ENCODE measurements around the gene PRODH2. TPM values are rescaled to one million over a fixed set of nuclear protein-coding genes. Genes with fewer than 3 reads are reported as not detected.
"Not testable (repeated sequence)": the region's sequence is repeated elsewhere in the genome, so short reads cannot be mapped to it uniquely, and the experiment has no call there.

Gene PRODH2
- total RNA-seq, 1 donor from 2014 or later: 11.5 TPM

DNA sequence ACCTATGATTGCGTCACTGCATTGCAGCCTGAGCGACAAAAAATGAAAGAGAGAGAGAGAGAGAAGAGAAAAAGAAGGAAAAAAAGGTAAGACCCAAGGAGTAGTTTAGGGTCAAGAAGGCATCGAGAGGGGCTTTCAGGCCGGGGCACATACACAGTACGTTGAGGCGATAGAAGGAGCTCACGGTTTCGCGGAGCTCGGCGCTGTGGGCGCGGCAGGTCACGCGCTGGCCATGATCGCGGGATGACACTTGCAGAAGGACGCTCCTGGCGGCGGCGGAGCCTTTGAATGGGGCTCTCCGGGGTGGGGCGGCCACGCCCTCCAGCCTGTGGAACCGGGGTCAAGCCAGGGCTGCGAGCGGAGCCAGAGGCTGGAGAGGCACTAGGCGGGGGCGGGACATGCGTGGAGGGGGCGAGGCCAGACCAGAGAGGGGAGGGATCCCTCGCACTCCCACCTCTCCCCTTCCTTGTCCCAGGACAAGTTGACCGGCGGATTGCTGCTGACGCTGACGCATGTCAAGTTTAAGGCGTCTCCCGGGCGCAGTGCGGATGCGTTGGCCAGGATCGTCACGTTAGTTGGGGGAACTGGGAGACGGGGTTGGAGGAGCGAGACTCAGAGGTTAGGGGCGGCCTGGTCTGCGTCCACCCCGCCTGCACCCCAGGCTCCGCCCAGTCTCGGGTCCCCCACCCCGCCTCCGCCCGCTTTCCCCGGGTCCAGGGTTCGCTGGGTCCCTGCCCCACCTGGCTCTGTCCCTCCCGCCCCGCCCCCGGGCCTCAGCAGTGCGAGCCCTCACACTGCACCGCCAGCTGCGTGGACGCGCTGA lies 32.8 kb upstream of the PRODH2 start:
- H3K36me3 Mint-ChIP-seq: no peaks in the 10 kb centered on the region
- H3K4me3 Mint-ChIP-seq: peak overlapping the region; percentile 82
- H3K27ac Mint-ChIP-seq: peak overlapping the region; percentile 65
- H3K4me1 Mint-ChIP-seq (ENCODE audit: unreplicated experiment): peaks cover 16% of the 10 kb centered on the region
- DNase-seq (ENCODE audit: extremely low spot score, unreplicated experiment): no peak
- H3K27me3 Mint-ChIP-seq: peaks cover 81% of the 10 kb centered on the region
- no peaks in the 10 kb centered on the region for H3K9me3 Mint-ChIP-seq
- TF ChIP-seq CTCF (conservative IDR thresholded peaks at IDR 0.05): no peak

- Mint-ChIP-seq H3K9me3 (no peaks in the 10 kb centered on the region), H3K36me3 (no peaks in the 10 kb centered on the region), H3K4me3 (peak overlapping the region; percentile 82), H3K4me1 (ENCODE audit: unreplicated experiment) (peaks cover 16% of the 10 kb centered on the region), H3K27me3 (peaks cover 75% of the 10 kb centered on the region), H3K27ac (peak overlapping the region; percentile 65)
- no peak for TF ChIP-seq CTCF (conservative IDR thresholded peaks at IDR 0.05)
- DNase-seq (ENCODE audit: extremely low spot score, unreplicated experiment): no peak
Observed at GRCh38 chr19:35844482-35845214, 32.0 kb upstream of the PRODH2 start.

GRCh38 chr19:35843676-35844481 lies 31.2 kb upstream of the PRODH2 start:
- no peak for TF ChIP-seq CTCF (conservative IDR thresholded peaks at IDR 0.05)
- Mint-ChIP-seq H3K36me3 (no peaks in the 10 kb centered on the region), H3K4me1 (ENCODE audit: unreplicated experiment) (peaks cover 16% of the 10 kb centered on the region), H3K27ac (no peak overlapping the region), H3K4me3 (peak overlapping the region; percentile 50), H3K9me3 (no peaks in the 10 kb centered on the region), H3K27me3 (peaks cover 72% of the 10 kb centered on the region)
- DNase-seq (ENCODE audit: extremely low spot score, unreplicated experiment): no peak

- no peak for TF ChIP-seq CTCF (conservative IDR thresholded peaks at IDR 0.05)
- no peak for DNase-seq (ENCODE audit: extremely low spot score, unreplicated experiment)
- Mint-ChIP-seq H3K27ac (no peak overlapping the region), H3K4me1 (ENCODE audit: unreplicated experiment) (peaks cover 16% of the 10 kb centered on the region), H3K4me3 (no peak overlapping the region), H3K9me3 (no peaks in the 10 kb centered on the region), H3K27me3 (peaks cover 63% of the 10 kb centered on the region), H3K36me3 (no peaks in the 10 kb centered on the region)
Observed at GRCh38 chr19:35842666-35843272, 30.1 kb upstream of the PRODH2 start.

- DNase-seq (ENCODE audit: extremely low spot score, unreplicated experiment): no peak
- Mint-ChIP-seq H3K9me3 (no peaks in the 10 kb centered on the region), H3K4me3 (no peak overlapping the region), H3K36me3 (no peaks in the 10 kb centered on the region), H3K4me1 (ENCODE audit: unreplicated experiment) (peaks cover 16% of the 10 kb centered on the region), H3K27ac (no peak overlapping the region), H3K27me3 (peaks cover 63% of the 10 kb centered on the region)
- TF ChIP-seq CTCF (conservative IDR thresholded peaks at IDR 0.05): no peak
Observed at GRCh38 chr19:35841961-35842595, 29.4 kb upstream of the PRODH2 start.

DNA sequence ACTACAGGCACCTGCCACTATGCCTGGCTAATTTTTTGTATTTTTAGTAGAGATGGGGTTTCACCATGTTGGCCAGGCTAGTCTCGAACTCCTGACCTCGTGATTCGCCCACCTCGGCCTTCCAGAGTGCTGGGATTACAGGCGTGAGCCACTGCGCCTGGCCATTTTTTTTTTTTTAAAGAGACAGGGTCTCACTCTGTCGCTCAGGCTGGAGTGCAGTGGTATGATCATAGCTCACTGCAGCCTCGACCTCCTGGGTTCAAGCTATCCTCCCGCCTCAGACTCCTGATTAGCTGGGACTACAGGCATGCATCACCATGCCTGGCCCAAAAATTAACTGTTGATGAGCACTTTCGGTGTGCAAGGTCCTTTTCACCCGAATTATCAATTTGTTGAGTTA lies 23.5 kb upstream of the PRODH2 start:
- H3K4me3 Mint-ChIP-seq; DNase-seq (ENCODE audit: extremely low spot score, unreplicated experiment); H3K27ac Mint-ChIP-seq; H3K36me3 Mint-ChIP-seq; H3K9me3 Mint-ChIP-seq; H3K4me1 Mint-ChIP-seq (ENCODE audit: unreplicated experiment): not testable (repeated sequence)
- peaks cover 41% of the 10 kb centered on the region for H3K27me3 Mint-ChIP-seq
